ENCODE data around the gene CCDC27.

GRCh38 chr1:3790500-3790923, 38.3 kb downstream of the CCDC27 start:
- TF ChIP-seq ZFX (IDR thresholded peaks at IDR 0.05): no peak
- TF ChIP-seq POLR2AphosphoS5 (IDR thresholded peaks at IDR 0.05; ENCODE audit: low read depth, low read length): no peak
- TF ChIP-seq CTCF (IDR thresholded peaks at IDR 0.05 in 2 of 3, conservative IDR thresholded peaks at IDR 0.05 in 1 of 3; ENCODE audit: borderline replicate concordance in 1 of 3, insufficient read depth in 1 of 3, low read depth in 2 of 3, low read length in 2 of 3): no peak
- no peak for TF ChIP-seq EZH2phosphoT487 (IDR thresholded peaks at IDR 0.05; ENCODE audit: borderline replicate concordance)
- no peak for TF ChIP-seq EZH2 (IDR thresholded peaks at IDR 0.05)
- no peak for TF ChIP-seq POLR2A (IDR thresholded peaks at IDR 0.05; ENCODE audit: borderline replicate concordance, extremely low read depth, insufficient read depth, insufficient read length)
- no peak for TF ChIP-seq CEBPB (IDR thresholded peaks at IDR 0.05; ENCODE audit: low read depth)
- no peak for TF ChIP-seq MAX (IDR thresholded peaks at IDR 0.05)
- TF ChIP-seq EGR1 (IDR thresholded peaks at IDR 0.05; ENCODE audit: low read depth): no peak
- TF ChIP-seq ZNF274 (IDR thresholded peaks at IDR 0.05; ENCODE audit: low read depth, low read length): no peak
- TF ChIP-seq SP1 (IDR thresholded peaks at IDR 0.05; ENCODE audit: low read depth): no peak

All from HCT116 (cell line).